ENCODE results near the gene USP47. TPM values are rescaled to one million over a fixed set of nuclear protein-coding genes. Genes with fewer than 3 reads are reported as not detected.

USP47 gene
- total and polyA plus RNA-seq, 7 donors = 31.3 to 132 (median 78.9) TPM

DNA sequence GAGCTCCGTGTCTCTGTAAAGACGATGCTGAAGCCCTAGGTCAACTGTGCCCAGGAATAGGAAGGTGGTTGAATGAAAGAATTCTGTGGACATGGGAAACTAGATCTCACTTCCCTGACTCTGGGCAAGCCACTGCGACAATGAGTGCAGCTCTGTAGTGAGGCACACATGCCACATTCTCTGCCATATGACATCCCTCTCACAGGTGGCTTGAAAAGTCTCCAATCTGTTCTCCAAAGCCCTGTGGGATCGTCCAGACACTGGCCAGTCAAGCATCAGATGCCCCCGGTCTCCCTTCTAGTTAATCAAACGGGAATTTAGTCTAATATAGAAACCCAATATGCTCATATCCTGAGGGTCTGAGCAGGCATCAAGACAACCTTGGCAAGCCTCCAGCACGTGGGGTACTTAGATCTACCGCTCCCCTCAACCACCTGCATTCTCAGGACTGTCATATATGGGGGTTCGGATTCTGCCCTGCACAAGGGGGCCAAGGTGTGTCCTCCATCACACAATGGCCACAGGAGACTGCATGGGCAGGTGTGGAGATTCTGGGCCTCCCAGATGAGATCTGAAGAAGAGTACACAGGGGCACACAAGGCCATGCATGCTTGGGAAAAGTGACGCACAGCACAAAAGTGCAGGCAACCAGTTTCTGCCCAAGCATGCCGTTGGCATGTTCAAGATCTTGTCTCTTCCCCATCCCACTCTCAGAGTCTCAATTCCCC is 154.7 kb downstream of the USP47 start:
- WGBS, 3 donors = 53 to 64% (median 58%) methylated on average over 11 of the region's 11 CpGs
- DNase-seq = no peak

DNA sequence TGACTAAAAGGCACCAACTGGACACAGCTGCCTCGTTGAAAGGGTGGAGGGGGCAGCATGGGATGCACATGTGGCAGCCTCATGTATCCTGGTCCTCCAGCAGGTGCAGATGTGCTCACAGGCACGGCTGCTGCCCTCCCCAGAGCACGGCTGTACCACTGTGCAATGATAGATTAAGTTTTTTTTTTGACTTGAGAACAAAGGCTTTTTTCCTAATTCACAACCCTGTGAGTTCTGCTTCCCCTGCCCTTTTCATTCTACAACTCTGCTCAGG is 155.2 kb downstream of the USP47 start:
- H3K9me3 ChIP-seq = no peaks in the 10 kb centered on the region
- H3K36me3 ChIP-seq (ENCODE audit: insufficient read depth in 1 of 2, low read depth in 1 of 2) = no peaks in the 10 kb centered on the region
- H3K27me3 ChIP-seq (ENCODE audit: insufficient read depth in 3 of 3, low read length in 2 of 3) = peaks cover 0 to 6% (median 2%) of the 10 kb centered on the region in 3 donors
- intact Hi-C loops (cut with DNase I) = no loop called here
- no peak for ATAC-seq
- no peaks in the 10 kb centered on the region for H3K4me1 ChIP-seq
- WGBS, 3 donors = 40 to 60% (median 53%) methylated on average over 3 of the region's 3 CpGs
- TF ChIP-seq, protein P1, sequence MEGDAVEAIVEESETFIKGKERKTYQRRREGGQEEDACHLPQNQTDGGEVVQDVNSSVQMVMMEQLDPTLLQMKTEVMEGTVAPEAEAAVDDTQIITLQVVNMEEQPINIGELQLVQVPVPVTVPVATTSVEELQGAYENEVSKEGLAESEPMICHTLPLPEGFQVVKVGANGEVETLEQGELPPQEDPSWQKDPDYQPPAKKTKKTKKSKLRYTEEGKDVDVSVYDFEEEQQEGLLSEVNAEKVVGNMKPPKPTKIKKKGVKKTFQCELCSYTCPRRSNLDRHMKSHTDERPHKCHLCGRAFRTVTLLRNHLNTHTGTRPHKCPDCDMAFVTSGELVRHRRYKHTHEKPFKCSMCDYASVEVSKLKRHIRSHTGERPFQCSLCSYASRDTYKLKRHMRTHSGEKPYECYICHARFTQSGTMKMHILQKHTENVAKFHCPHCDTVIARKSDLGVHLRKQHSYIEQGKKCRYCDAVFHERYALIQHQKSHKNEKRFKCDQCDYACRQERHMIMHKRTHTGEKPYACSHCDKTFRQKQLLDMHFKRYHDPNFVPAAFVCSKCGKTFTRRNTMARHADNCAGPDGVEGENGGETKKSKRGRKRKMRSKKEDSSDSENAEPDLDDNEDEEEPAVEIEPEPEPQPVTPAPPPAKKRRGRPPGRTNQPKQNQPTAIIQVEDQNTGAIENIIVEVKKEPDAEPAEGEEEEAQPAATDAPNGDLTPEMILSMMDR (IDR thresholded peaks at IDR 0.05) = no peak
- H3K4me3 ChIP-seq = no peak overlapping the region
- no peak overlapping the region for H3K27ac ChIP-seq
- no peak for DNase-seq

More for the DNA sequence above, 154.7 kb downstream of the USP47 start:
- H3K27me3 ChIP-seq (ENCODE audit: insufficient read depth in 3 of 3, low read length in 2 of 3) = peaks cover 0 to 6% (median 2%) of the 10 kb centered on the region in 3 donors
- H3K27ac ChIP-seq = no peak overlapping the region
- intact Hi-C loops (cut with DNase I) = no loop called here
- no peaks in the 10 kb centered on the region for H3K4me1 ChIP-seq
- TF ChIP-seq, protein P1 (IDR thresholded peaks at IDR 0.05) = no peak
- no peak overlapping the region for H3K4me3 ChIP-seq
- no peaks in the 10 kb centered on the region for H3K9me3 ChIP-seq
- no peaks in the 10 kb centered on the region for H3K36me3 ChIP-seq (ENCODE audit: insufficient read depth in 1 of 2, low read depth in 1 of 2)
- no peak for ATAC-seq

DNA sequence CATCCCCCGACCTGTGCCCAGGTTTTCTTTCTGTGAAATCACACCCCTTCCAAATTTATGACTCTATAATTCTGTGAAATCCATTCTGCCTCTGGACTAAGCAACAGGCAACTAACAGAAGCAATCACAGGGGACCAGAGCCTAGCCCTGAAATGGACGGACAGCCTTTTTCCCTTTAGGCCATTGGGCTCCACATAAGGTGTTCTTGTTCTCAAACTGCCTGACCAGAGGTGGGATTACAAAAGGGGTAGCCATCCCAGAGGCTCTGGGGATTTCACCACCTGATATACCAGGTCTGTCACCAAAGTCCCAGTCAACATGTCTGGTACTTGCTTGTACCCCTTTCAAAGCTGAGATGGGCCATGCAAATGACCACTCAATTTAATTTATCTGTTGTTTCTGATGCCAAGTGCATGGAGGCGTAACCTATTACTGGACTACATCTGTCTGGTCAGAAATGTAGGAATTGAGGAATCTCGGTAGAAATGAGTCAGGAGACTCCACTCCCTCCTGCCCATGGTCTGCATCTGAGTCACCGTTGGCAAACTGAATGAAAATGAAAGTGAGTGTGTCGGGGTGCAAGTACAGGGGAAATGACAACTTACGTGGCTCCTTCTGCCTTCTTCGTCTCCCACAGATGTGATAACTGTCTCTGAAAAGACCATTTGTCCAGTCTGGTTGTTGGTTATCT is 156.5 kb downstream of the USP47 start:
- Histone ChIP-seq H3K27me3 (ENCODE audit: insufficient read depth in 3 of 3, low read length in 2 of 3) (peaks cover 0 to 6% (median 0%) of the 10 kb centered on the region in 3 donors), H3K9me3 (no peaks in the 10 kb centered on the region), H3K27ac (no peak overlapping the region), H3K4me1 (no peaks in the 10 kb centered on the region), H3K36me3 (ENCODE audit: insufficient read depth in 1 of 2, low read depth in 1 of 2) (no peaks in the 10 kb centered on the region), H3K4me3 (no peak overlapping the region)
- DNase-seq (no peak), ATAC-seq (peak in 1 of 4 donors; percentile 37)
- TF ChIP-seq, protein P1 (IDR thresholded peaks at IDR 0.05) = no peak
- intact Hi-C loops (cut with DNase I) = no loop called here
- WGBS, 3 donors = 57 to 70% (median 63%) methylated on average over 8 of the region's 8 CpGs

DNA sequence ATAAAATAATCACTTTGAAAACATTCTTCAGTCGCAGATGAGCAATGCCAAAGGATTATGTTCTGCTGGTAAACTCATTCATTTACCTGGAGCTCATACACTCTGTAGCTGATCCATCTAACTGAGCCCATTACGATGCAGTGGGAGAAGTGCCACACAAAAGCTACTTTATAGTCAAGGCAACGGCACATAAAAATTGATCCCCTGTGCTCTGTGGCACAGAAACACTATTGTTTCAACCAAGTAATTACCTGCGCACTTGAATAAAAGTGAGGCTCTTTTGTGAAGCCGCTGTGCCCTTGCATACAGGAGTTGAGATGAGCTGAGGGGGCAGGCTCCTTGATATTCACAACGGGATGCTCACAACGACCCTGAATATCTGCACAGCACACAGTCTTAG is 159.4 kb downstream of the USP47 start:
- H3K36me3 ChIP-seq (ENCODE audit: insufficient read depth in 1 of 2, low read depth in 1 of 2) = no peaks in the 10 kb centered on the region
- ATAC-seq (no peak), DNase-seq (no peak)

More for the DNA sequence above, 159.4 kb downstream of the USP47 start:
- Histone ChIP-seq H3K4me3 (no peak overlapping the region), H3K9me3 (no peaks in the 10 kb centered on the region), H3K27ac (no peak overlapping the region), H3K27me3 (ENCODE audit: insufficient read depth in 3 of 3, low read length in 2 of 3) (peaks cover 0 to 16% (median 0%) of the 10 kb centered on the region in 3 donors), H3K4me1 (no peaks in the 10 kb centered on the region)
- intact Hi-C loops (cut with DNase I) = no loop called here
- TF ChIP-seq, protein P1 (IDR thresholded peaks at IDR 0.05) = no peak
- 82 to 91% (median 85%) methylated on average over 7 of the region's 7 CpGs for WGBS, 3 donors

All from psoas muscle (tissue), 8 donors.